Activated naive CD4-positive, alpha-beta T cell treated with anti-CD3 and anti-CD28 coated beads, Interleukin-2, amount 50 U/mL, for 24 hours (primary cell): ENCODE results near the gene MRGPRG.
A peak's percentile ranks its signal among the peaks of the same experiment; 100 is the strongest.
"Not testable (repeated sequence)": the region's sequence is repeated elsewhere in the genome, so short reads cannot be mapped to it uniquely, and the experiment has no call there.

ENCODE experiments used
- H3K27ac Mint-ChIP-seq: one replicate; pipeline ENCODE4 v1.8.0; 2021; ENCODE audit warnings: mild to moderate bottlenecking, mixed read lengths
- H3K27me3 Mint-ChIP-seq: one replicate; pipeline ENCODE4 v1.8.0; 2021; ENCODE audit warnings: mixed read lengths
- H3K36me3 Mint-ChIP-seq: one replicate; pipeline ENCODE4 v1.8.0; 2021; ENCODE audit warnings: mixed read lengths
- H3K4me1 Mint-ChIP-seq: one replicate; pipeline ENCODE4 v1.8.0; 2021; ENCODE audit warnings: mixed read lengths
- H3K4me3 Mint-ChIP-seq: one replicate; pipeline ENCODE4 v1.8.0; 2021; ENCODE audit warnings: mild to moderate bottlenecking, mixed read lengths
- H3K9me3 Mint-ChIP-seq: one replicate; pipeline ENCODE4 v1.8.0; 2021; ENCODE audit warnings: mixed read lengths

MRGPRG gene

GRCh38 chr11:3181725-3182461, 36.7 kb downstream of the MRGPRG start:
- Mint-ChIP-seq H3K9me3 (no peaks in the 10 kb centered on the region), H3K4me1 (no peaks in the 10 kb centered on the region), H3K27ac (no peak overlapping the region), H3K4me3 (no peak overlapping the region), H3K27me3 (peaks cover 2% of the 10 kb centered on the region), H3K36me3 (no peaks in the 10 kb centered on the region)

GRCh38 chr11:3180869-3181268, 37.7 kb downstream of the MRGPRG start:
- no peak overlapping the region for H3K27ac Mint-ChIP-seq
- no peaks in the 10 kb centered on the region for H3K36me3 Mint-ChIP-seq
- H3K9me3 Mint-ChIP-seq, result no peaks in the 10 kb centered on the region
- no peak overlapping the region for H3K4me3 Mint-ChIP-seq
- H3K27me3 Mint-ChIP-seq, result peaks cover 3% of the 10 kb centered on the region
- no peaks in the 10 kb centered on the region for H3K4me1 Mint-ChIP-seq

- Mint-ChIP-seq H3K36me3 (peaks cover 1% of the 10 kb centered on the region), H3K4me3 (no peak overlapping the region), H3K4me1 (no peaks in the 10 kb centered on the region), H3K27me3 (peaks cover 3% of the 10 kb centered on the region), H3K27ac (no peak overlapping the region), H3K9me3 (no peaks in the 10 kb centered on the region)
Measured at GRCh38 chr11:3178349-3178748, 40.3 kb downstream of the MRGPRG start.

- Mint-ChIP-seq H3K27me3 (peaks cover 3% of the 10 kb centered on the region), H3K27ac (no peak overlapping the region), H3K4me1 (no peaks in the 10 kb centered on the region), H3K36me3 (peaks cover 1% of the 10 kb centered on the region), H3K4me3 (no peak overlapping the region), H3K9me3 (no peaks in the 10 kb centered on the region)
Measured at GRCh38 chr11:3177931-3178330, 40.7 kb downstream of the MRGPRG start.

GRCh38 chr11:3176487-3176886, 42.1 kb downstream of the MRGPRG start:
- Mint-ChIP-seq H3K27ac (no peak overlapping the region), H3K36me3 (peaks cover 1% of the 10 kb centered on the region)

GRCh38 chr11:3175194-3175593, 43.4 kb downstream of the MRGPRG start:
- Mint-ChIP-seq H3K27me3 (peaks cover 3% of the 10 kb centered on the region), H3K36me3 (peaks cover 1% of the 10 kb centered on the region), H3K9me3 (no peaks in the 10 kb centered on the region), H3K27ac (no peak overlapping the region), H3K4me1 (no peaks in the 10 kb centered on the region), H3K4me3 (no peak overlapping the region)

More at GRCh38 chr11:3176487-3176886, 42.1 kb downstream of the MRGPRG start:
- H3K4me1 Mint-ChIP-seq, result no peaks in the 10 kb centered on the region
- peaks cover 3% of the 10 kb centered on the region for H3K27me3 Mint-ChIP-seq
- H3K4me3 Mint-ChIP-seq, result no peak overlapping the region
- H3K9me3 Mint-ChIP-seq, result no peaks in the 10 kb centered on the region

GRCh38 chr11:3174387-3174786, 44.2 kb downstream of the MRGPRG start:
- Mint-ChIP-seq H3K27me3 (peaks cover 6% of the 10 kb centered on the region), H3K36me3 (peaks cover 3% of the 10 kb centered on the region), H3K27ac (no peak overlapping the region), H3K4me1 (peaks cover 6% of the 10 kb centered on the region), H3K9me3 (no peaks in the 10 kb centered on the region), H3K4me3 (no peak overlapping the region)

GRCh38 chr11:3173795-3174194, 44.8 kb downstream of the MRGPRG start:
- Mint-ChIP-seq H3K9me3 (no peaks in the 10 kb centered on the region), H3K4me3 (no peak overlapping the region)

GRCh38 chr11:3171931-3172560, 46.6 kb downstream of the MRGPRG start:
- Mint-ChIP-seq H3K9me3 (no peaks in the 10 kb centered on the region), H3K4me3 (no peak overlapping the region), H3K4me1 (peaks cover 6% of the 10 kb centered on the region), H3K36me3 (peaks cover 3% of the 10 kb centered on the region), H3K27ac (no peak overlapping the region), H3K27me3 (peaks cover 6% of the 10 kb centered on the region)

More at GRCh38 chr11:3173795-3174194, 44.8 kb downstream of the MRGPRG start:
- Mint-ChIP-seq H3K27ac (no peak overlapping the region), H3K27me3 (peaks cover 6% of the 10 kb centered on the region), H3K36me3 (peaks cover 3% of the 10 kb centered on the region), H3K4me1 (peaks cover 6% of the 10 kb centered on the region)

- Mint-ChIP-seq H3K27me3 (peaks cover 6% of the 10 kb centered on the region), H3K4me1 (peaks cover 6% of the 10 kb centered on the region), H3K36me3 (peaks cover 3% of the 10 kb centered on the region), H3K9me3 (no peaks in the 10 kb centered on the region), H3K4me3 (no peak overlapping the region), H3K27ac (no peak overlapping the region)
Measured at GRCh38 chr11:3170756-3171650, 47.6 kb downstream of the MRGPRG start.

GRCh38 chr11:3170044-3170755, 48.4 kb downstream of the MRGPRG start:
- Mint-ChIP-seq H3K27me3 (peaks cover 7% of the 10 kb centered on the region), H3K9me3 (no peaks in the 10 kb centered on the region), H3K4me1 (peaks cover 11% of the 10 kb centered on the region), H3K27ac (peak overlapping the region; percentile 91), H3K4me3 (peak overlapping the region; percentile 82), H3K36me3 (peaks cover 2% of the 10 kb centered on the region)

GRCh38 chr11:3169255-3170043, 49.2 kb downstream of the MRGPRG start:
- Mint-ChIP-seq H3K27me3 (peaks cover 7% of the 10 kb centered on the region), H3K36me3 (peaks cover 2% of the 10 kb centered on the region), H3K4me3 (peak overlapping the region; percentile 82), H3K27ac (peak overlapping the region; percentile 91), H3K4me1 (peaks cover 11% of the 10 kb centered on the region), H3K9me3 (no peaks in the 10 kb centered on the region)

GRCh38 chr11:3168742-3169254, 49.8 kb downstream of the MRGPRG start:
- H3K27me3 Mint-ChIP-seq, H3K27ac Mint-ChIP-seq, H3K9me3 Mint-ChIP-seq, H3K36me3 Mint-ChIP-seq, H3K4me3 Mint-ChIP-seq: not testable (repeated sequence)
- peaks cover 14% of the 10 kb centered on the region for H3K4me1 Mint-ChIP-seq
